Measurements from ENCODE around the gene PIK3AP1.
"Not testable (repeated sequence)": the region's sequence is repeated elsewhere in the genome, so short reads cannot be mapped to it uniquely, and the experiment has no call there.

Gene PIK3AP1

GRCh38 chr10:96570983-96571964 is 149.0 kb downstream of the PIK3AP1 start:
- no peak for DNase-seq

GRCh38 chr10:96570511-96570910 is 149.8 kb downstream of the PIK3AP1 start:
- no peak for DNase-seq

- DNase-seq, result no peak
Observed at GRCh38 chr10:96568402-96568801, 151.9 kb downstream of the PIK3AP1 start.

- DNase-seq, result peak in 1 of 2 donors; percentile 11
Observed at GRCh38 chr10:96565774-96566173, 154.5 kb downstream of the PIK3AP1 start.

- DNase-seq, result no peak
Observed at GRCh38 chr10:96560966-96561887, 159.1 kb downstream of the PIK3AP1 start.

- no peak for DNase-seq
Observed at GRCh38 chr10:96560489-96560888, 159.8 kb downstream of the PIK3AP1 start.

GRCh38 chr10:96556003-96556402 is 164.3 kb downstream of the PIK3AP1 start:
- DNase-seq, result no peak

GRCh38 chr10:96555330-96555729 is 165.0 kb downstream of the PIK3AP1 start:
- DNase-seq, result no peak

GRCh38 chr10:96548589-96548988 is 171.7 kb downstream of the PIK3AP1 start:
- DNase-seq, result no peak

GRCh38 chr10:96545558-96545957 is 174.8 kb downstream of the PIK3AP1 start:
- not testable (repeated sequence) for DNase-seq
